ENCODE data around the gene HYDIN. TPM values are rescaled to one million over a fixed set of nuclear protein-coding genes. Genes with fewer than 3 reads are reported as not detected.
"Not testable (repeated sequence)": the region's sequence is repeated elsewhere in the genome, so short reads cannot be mapped to it uniquely, and the experiment has no call there.

HYDIN gene
- polyA plus RNA-seq, 1 of the 3 experiments (the other 2 are of a cell fraction): 0.33 TPM

DNA sequence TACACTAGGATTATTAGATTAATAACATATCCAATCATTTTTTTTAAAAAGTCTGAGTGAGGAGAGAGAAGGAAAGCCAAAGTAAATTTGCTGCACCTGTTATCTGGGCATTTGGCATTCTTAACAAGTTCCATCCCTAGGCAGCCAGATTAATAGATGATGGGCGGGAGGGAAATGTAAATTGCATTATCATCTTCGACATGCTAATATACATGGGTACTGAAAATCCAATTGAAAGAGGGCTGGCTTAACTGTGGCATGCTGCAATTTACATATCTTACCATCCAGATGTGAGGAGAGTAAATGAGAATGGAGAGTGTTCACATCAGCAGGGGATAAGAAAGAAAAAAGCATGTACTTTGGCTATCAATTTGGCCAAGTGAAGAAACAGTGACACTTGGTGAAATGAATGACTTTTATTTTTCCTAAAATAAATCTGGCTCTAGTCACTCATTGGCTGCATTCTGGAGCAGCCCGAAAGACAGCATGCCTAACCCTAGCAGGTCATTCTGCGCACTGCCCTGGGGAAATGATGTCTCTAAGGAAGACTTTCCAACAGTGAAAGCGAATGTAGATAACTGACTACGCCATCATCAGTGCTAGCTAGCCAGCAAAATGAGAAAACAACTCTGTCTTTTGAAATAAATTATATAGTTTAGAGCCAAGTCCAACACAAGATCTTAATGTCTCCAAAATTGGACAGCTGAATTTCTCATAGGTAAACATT is 57.9 kb downstream of the HYDIN start:
- Histone ChIP-seq H3F3A (replicated peaks; ENCODE audit: insufficient read depth) (no peaks in the 10 kb centered on the region), H3K4me3 (ENCODE audit: low read depth in 2 of 2, low read length in 1 of 2) (no peak overlapping the region), H3K9me3 (no peaks in the 10 kb centered on the region), H3K9ac (no peak overlapping the region), H3K27me3 (ENCODE audit: insufficient read depth) (no peaks in the 10 kb centered on the region), H3K9me2 (no peaks in the 10 kb centered on the region), H3K4me1 (ENCODE audit: control insufficient read depth in 1 of 2, insufficient read depth in 2 of 2, low read depth in 1 of 2, low read length in 1 of 2) (peaks cover 0 to 5% of the 10 kb centered on the region in 2 experiments; a peak in 1 of 4 replicates), H3K36me3 (replicated peaks in 1 of 2; ENCODE audit: control insufficient read depth in 1 of 2, insufficient read depth in 2 of 2, low read length in 1 of 2) (no peaks in the 10 kb centered on the region), H3K79me2 (ENCODE audit: insufficient read depth) (no peaks in the 10 kb centered on the region), H4K20me1 (ENCODE audit: insufficient read depth) (no peaks in the 10 kb centered on the region), H2AFZ (ENCODE audit: low read depth) (no peak overlapping the region), H3K27ac (ENCODE audit: low read depth in 2 of 2, low read length in 1 of 2) (no peak overlapping the region), H3K4me2 (no peak overlapping the region)
- no peak for DNase-seq
- WGBS (ENCODE audit: low lambda C conversion rate): 43% methylated on average over 6 of the region's 6 CpGs
- CTCF ChIA-PET: no interaction called here
- TF ChIP-seq, protein P1, sequence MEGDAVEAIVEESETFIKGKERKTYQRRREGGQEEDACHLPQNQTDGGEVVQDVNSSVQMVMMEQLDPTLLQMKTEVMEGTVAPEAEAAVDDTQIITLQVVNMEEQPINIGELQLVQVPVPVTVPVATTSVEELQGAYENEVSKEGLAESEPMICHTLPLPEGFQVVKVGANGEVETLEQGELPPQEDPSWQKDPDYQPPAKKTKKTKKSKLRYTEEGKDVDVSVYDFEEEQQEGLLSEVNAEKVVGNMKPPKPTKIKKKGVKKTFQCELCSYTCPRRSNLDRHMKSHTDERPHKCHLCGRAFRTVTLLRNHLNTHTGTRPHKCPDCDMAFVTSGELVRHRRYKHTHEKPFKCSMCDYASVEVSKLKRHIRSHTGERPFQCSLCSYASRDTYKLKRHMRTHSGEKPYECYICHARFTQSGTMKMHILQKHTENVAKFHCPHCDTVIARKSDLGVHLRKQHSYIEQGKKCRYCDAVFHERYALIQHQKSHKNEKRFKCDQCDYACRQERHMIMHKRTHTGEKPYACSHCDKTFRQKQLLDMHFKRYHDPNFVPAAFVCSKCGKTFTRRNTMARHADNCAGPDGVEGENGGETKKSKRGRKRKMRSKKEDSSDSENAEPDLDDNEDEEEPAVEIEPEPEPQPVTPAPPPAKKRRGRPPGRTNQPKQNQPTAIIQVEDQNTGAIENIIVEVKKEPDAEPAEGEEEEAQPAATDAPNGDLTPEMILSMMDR (IDR thresholded peaks at IDR 0.05): no peak
- TF ChIP-seq NFIC (IDR thresholded peaks at IDR 0.05; ENCODE audit: borderline replicate concordance): no peak
- TF ChIP-seq TAF1 (IDR thresholded peaks at IDR 0.05; ENCODE audit: borderline replicate concordance, low read depth, low read length): no peak
- POLR2A ChIA-PET: no interaction called here

DNA sequence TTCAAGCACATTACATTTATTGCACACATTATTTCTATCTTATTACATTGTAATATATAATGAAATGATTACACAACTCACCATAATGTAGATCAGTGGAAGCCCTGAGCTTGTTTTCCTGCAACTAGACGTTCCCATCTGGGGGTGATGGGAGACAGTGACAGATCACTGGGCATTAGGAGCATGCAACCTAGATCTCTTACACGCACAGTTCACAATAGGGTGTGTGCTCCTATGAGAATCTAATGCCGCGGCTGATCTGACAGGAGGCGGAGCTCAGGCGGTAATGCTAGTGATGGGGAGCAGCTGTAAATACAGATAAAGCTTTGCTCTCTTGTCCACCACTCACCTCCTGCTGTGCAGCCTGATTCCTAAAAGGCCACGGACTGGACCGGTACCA is 69.5 kb downstream of the HYDIN start:
- not testable (repeated sequence) for H4K20me1 ChIP-seq (ENCODE audit: insufficient read depth)
- 68% methylated on average over 4 of the region's 8 CpGs for WGBS (ENCODE audit: low lambda C conversion rate)

DNA sequence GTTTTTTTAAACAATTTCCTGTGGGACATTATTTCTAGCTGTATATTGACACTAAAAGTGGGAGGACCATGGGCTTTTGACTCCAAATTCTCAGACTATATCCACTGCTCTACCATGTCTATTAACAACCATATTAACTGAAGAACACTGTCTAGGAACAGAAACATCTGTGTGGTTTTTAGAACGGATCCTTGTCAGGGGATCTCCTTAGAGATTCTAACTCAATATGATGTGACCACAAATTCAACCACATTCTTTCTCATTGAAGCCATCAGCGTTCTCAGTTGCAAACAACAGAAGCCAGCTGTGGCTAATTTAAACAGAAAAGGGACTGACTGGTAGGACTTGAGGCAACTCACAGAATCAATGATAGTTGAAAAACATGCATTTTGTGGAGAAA is 73.2 kb downstream of the HYDIN start:
- H3K9me2 ChIP-seq; POLR2A ChIA-PET; H3K36me3 ChIP-seq (replicated peaks in 1 of 2; ENCODE audit: control insufficient read depth in 1 of 2, insufficient read depth in 2 of 2, low read length in 1 of 2); H4K20me1 ChIP-seq (ENCODE audit: insufficient read depth); H3K4me1 ChIP-seq (ENCODE audit: control insufficient read depth in 1 of 2, insufficient read depth in 2 of 2, low read depth in 1 of 2, low read length in 1 of 2); H2AFZ ChIP-seq (ENCODE audit: low read depth); H3K4me2 ChIP-seq; CTCF ChIA-PET; H3K9ac ChIP-seq; DNase-seq; H3K9me3 ChIP-seq; H3K27ac ChIP-seq (ENCODE audit: low read depth in 2 of 2, low read length in 1 of 2); H3K79me2 ChIP-seq (ENCODE audit: insufficient read depth); H3K27me3 ChIP-seq (ENCODE audit: insufficient read depth); H3F3A ChIP-seq (replicated peaks; ENCODE audit: insufficient read depth); H3K4me3 ChIP-seq (ENCODE audit: low read depth in 2 of 2, low read length in 1 of 2): not testable (repeated sequence)
- 18% methylated on average over 1 of the region's 2 CpGs for WGBS (ENCODE audit: low lambda C conversion rate)

More for the DNA sequence above, 69.5 kb downstream of the HYDIN start:
- H3K4me2 ChIP-seq; H3F3A ChIP-seq (replicated peaks; ENCODE audit: insufficient read depth); H3K9ac ChIP-seq; H3K4me3 ChIP-seq (ENCODE audit: low read depth in 2 of 2, low read length in 1 of 2); H3K9me2 ChIP-seq; H3K27ac ChIP-seq (ENCODE audit: low read depth in 2 of 2, low read length in 1 of 2); H3K79me2 ChIP-seq (ENCODE audit: insufficient read depth); H2AFZ ChIP-seq (ENCODE audit: low read depth); H3K27me3 ChIP-seq (ENCODE audit: insufficient read depth); POLR2A ChIA-PET; DNase-seq; CTCF ChIA-PET; H3K9me3 ChIP-seq; H3K4me1 ChIP-seq (ENCODE audit: control insufficient read depth in 1 of 2, insufficient read depth in 2 of 2, low read depth in 1 of 2, low read length in 1 of 2); H3K36me3 ChIP-seq (replicated peaks in 1 of 2; ENCODE audit: control insufficient read depth in 1 of 2, insufficient read depth in 2 of 2, low read length in 1 of 2): not testable (repeated sequence)

DNA sequence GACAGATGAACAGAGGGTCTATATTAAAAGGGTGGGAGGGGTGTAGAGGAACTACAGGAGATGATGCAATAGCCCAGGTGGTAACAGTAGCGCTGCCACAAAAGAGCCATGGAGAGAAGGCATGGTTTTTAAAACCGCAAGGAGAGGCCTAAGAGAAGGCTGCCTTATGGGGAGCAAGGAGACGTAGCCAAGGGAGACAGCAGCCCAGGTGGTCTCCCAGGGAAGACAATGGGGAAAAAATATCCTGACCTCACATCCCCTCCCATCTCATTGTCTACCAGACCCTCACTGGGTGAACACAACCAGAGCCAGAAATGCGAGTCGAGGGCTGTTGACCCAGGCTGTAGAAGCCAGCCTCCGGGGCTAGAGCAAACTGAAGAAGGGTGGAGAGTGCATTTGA is 77.2 kb downstream of the HYDIN start:
- H2AFZ ChIP-seq (ENCODE audit: low read depth); H3K27me3 ChIP-seq (ENCODE audit: insufficient read depth); H3K9me2 ChIP-seq; H4K20me1 ChIP-seq (ENCODE audit: insufficient read depth); H3F3A ChIP-seq (replicated peaks; ENCODE audit: insufficient read depth); H3K27ac ChIP-seq (ENCODE audit: low read depth in 2 of 2, low read length in 1 of 2); H3K36me3 ChIP-seq (replicated peaks in 1 of 2; ENCODE audit: control insufficient read depth in 1 of 2, insufficient read depth in 2 of 2, low read length in 1 of 2); H3K79me2 ChIP-seq (ENCODE audit: insufficient read depth); H3K4me2 ChIP-seq; DNase-seq; H3K4me1 ChIP-seq (ENCODE audit: control insufficient read depth in 1 of 2, insufficient read depth in 2 of 2, low read depth in 1 of 2, low read length in 1 of 2); H3K9me3 ChIP-seq; CTCF ChIA-PET; POLR2A ChIA-PET; H3K4me3 ChIP-seq (ENCODE audit: low read depth in 2 of 2, low read length in 1 of 2); H3K9ac ChIP-seq: not testable (repeated sequence)
- WGBS (ENCODE audit: low lambda C conversion rate): 0% methylated on average over 1 of the region's 6 CpGs

DNA sequence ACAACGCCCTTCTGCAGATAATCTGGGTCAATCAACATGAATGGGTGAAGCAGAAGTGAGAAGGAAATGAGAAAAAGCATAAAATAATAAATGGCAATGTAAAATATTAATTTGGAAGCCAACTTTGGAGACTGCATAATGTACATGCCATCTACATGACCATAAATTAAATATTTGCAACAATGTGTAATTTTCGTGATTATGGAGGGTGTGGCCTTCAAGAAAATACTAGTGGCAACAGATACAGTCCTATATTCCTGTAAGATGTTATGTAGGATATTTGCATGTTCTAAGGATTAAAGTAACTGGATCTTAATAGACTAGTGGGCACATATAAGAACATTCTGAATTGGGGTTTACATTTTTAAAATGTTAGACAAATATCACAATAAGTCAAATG is 78.9 kb downstream of the HYDIN start:
- H4K20me1 ChIP-seq (ENCODE audit: insufficient read depth); H3K4me1 ChIP-seq (ENCODE audit: control insufficient read depth in 1 of 2, insufficient read depth in 2 of 2, low read depth in 1 of 2, low read length in 1 of 2); H3F3A ChIP-seq (replicated peaks; ENCODE audit: insufficient read depth); H3K9me3 ChIP-seq; H3K4me3 ChIP-seq (ENCODE audit: low read depth in 2 of 2, low read length in 1 of 2); H3K36me3 ChIP-seq (replicated peaks in 1 of 2; ENCODE audit: control insufficient read depth in 1 of 2, insufficient read depth in 2 of 2, low read length in 1 of 2); CTCF ChIA-PET; H3K27me3 ChIP-seq (ENCODE audit: insufficient read depth); H3K27ac ChIP-seq (ENCODE audit: low read depth in 2 of 2, low read length in 1 of 2); H3K79me2 ChIP-seq (ENCODE audit: insufficient read depth); H2AFZ ChIP-seq (ENCODE audit: low read depth); H3K9me2 ChIP-seq; H3K9ac ChIP-seq; POLR2A ChIA-PET; DNase-seq; H3K4me2 ChIP-seq: not testable (repeated sequence)
- 0% methylated on average over 1 of the region's 2 CpGs for WGBS (ENCODE audit: low lambda C conversion rate)

DNA sequence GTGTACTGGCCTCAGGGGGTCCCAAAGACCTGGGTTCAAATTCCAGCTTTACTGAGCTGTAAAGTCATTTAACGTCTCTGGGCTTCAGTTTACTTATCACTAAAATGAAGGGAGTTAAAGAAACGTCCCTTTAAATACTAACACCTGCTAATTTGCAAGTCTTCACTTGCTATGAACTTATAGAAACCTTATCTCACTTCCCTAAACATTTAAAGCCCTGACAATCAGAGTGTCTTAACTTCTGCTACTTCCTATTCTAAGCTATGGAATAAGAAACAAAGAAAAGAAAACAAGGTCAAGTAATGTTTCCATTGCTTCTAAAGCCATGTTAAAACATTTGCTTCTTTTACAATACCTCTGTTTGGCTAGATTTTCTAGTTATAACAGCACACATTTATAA is 87.3 kb downstream of the HYDIN start:
- H2AFZ ChIP-seq (ENCODE audit: low read depth); DNase-seq; H3K27me3 ChIP-seq (ENCODE audit: insufficient read depth); H3K27ac ChIP-seq (ENCODE audit: low read depth in 2 of 2, low read length in 1 of 2); H3K9ac ChIP-seq; POLR2A ChIA-PET; H3K79me2 ChIP-seq (ENCODE audit: insufficient read depth); H3K9me2 ChIP-seq; H3K4me1 ChIP-seq (ENCODE audit: control insufficient read depth in 1 of 2, insufficient read depth in 2 of 2, low read depth in 1 of 2, low read length in 1 of 2); H3F3A ChIP-seq (replicated peaks; ENCODE audit: insufficient read depth); H3K9me3 ChIP-seq; CTCF ChIA-PET; H3K36me3 ChIP-seq (replicated peaks in 1 of 2; ENCODE audit: control insufficient read depth in 1 of 2, insufficient read depth in 2 of 2, low read length in 1 of 2); H4K20me1 ChIP-seq (ENCODE audit: insufficient read depth); H3K4me2 ChIP-seq; H3K4me3 ChIP-seq (ENCODE audit: low read depth in 2 of 2, low read length in 1 of 2): not testable (repeated sequence)
- 0% methylated on average over 1 of the region's 2 CpGs for WGBS (ENCODE audit: low lambda C conversion rate)
